Erythroblast (primary cell): ENCODE measurements around the gene SH2D3C.

Source experiments
- DNase-seq, 2 experiments: peaks; one replicate each; lab custom pipeline; 2025; lab: John Stamatoyannopoulos, UW
- GATA1 ChIP-seq: IDR thresholded peaks from 2 replicates; pipeline ENCODE4 v1.6.1; 2011; ENCODE audit warnings: low read depth, mild to moderate bottlenecking, control low read depth, low read length, moderate library complexity
- POLR2A ChIP-seq: IDR thresholded peaks from 2 replicates; pipeline ENCODE4 v1.6.1; 2011; ENCODE audit warnings: mild to moderate bottlenecking, low read length

The SH2D3C gene

DNA sequence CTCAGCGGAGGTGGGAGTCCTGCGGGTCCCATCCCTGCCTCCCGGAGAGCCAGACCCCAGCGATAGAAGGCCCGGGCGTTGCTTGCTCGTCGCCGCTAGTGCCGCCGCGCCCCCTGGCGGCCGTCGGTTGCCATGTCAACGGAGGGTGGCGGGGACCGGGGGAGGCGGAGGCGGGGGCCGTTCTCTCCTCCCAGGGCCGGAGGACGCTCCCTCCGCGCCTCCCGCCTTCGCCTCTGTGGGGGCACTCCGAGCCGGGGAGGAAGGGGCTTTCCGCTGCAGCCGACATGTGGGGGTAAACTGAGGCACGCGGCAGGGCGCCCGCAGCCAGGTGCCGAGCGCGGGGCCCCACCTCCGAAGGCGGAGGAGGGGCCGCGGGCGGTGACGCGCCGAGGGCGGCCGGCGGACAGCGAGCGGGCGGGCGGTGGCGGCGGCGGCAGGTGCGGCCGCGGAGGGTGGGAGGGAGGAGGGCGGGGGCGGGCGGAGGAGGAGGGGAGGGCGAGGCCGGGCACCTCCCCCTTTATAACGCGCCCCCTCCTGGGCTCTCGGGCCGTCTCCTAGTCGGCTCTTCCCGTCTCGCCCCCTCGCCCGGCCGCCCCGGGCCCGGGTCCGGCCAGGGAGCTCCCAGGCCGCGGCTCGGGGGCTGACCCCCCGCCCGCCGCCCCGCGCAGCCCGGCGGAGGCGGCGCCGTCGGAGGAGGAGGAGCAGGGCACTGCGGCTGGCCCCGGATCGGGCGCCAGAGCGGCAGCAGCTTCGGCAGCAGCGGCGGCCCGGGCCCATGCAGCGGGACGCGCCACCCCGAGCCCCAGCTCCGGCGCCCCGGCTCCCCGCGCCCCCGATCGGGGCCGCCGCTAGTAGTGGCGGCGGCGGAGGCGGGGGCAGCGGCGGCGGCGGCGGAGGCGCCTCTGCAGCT is 6.8 kb upstream of the SH2D3C start:
- peak; percentile 90 to 94 for DNase-seq
- TF ChIP-seq POLR2A: peak; percentile 21
- no peak for TF ChIP-seq GATA1

DNA sequence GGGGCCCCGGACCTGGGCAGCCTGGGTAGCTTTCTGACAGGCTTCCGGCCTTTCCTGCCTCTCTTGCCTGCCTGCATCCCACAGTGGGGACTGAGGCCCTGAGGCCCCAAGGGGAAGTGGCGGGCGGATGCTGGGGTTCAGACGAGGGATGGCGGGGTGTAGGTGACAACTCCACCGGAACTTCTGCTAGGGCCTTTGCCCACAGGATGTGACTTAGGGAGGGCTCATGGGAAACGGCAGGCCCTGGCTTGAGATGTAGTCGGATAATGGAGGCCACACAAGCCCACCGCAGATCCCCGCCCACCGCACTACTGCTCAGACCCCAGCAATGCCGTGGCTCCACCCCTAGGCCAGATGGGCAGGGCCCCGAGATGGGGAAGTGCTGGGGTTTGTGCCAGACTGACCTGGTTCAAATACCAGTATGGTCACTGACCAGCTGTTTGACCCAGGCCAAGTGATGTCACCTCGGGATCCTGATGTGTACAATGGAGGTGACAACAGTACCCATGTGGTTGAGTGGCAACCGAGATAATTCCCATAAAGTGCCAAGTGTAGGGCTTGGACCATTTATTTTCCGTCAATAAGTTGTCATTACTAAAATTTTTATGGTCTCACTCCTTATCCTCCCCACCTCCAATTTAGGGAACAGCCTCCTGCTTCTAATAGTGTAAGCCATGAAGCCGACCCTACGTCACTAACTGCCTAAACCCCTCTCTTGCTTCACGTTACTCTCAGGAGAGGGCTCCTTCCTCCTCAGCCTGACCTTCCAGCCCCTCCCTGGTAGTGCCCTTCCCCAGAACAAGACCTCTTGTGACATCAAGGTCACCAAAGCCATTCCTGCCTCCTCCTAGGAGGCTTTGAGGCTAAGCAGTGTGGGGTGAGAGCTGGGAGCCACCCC is 4.9 kb upstream of the SH2D3C start:
- DNase-seq: peak; percentile 31 to 43
- no peak for TF ChIP-seq GATA1
- no peak for TF ChIP-seq POLR2A

- TF ChIP-seq GATA1: no peak
- no peak for DNase-seq
Measured at GRCh38 chr9:127781806-127782205, 3.3 kb upstream of the SH2D3C start.

DNA sequence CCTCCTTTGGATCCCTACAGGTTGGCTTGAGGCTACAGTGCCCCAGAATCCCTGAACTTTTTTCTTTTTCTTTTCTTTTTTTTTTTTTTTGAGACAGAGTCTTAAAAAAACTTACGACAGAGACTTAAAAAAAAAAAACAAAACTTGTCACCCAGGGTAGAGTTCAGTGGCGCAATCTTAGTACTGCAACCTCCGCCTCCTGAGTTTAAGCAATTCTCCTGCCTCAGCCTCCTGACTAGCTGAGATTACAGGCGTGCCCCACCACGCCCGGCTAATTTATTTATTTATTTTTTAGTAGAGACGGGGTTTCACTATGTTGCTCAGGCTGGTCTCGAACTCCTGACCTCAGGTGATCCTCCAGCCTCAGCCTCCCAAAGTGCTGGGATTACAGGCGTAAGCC is 2.4 kb upstream of the SH2D3C start:
- DNase-seq: peak in 1 of 2 experiments; percentile 40

DNA sequence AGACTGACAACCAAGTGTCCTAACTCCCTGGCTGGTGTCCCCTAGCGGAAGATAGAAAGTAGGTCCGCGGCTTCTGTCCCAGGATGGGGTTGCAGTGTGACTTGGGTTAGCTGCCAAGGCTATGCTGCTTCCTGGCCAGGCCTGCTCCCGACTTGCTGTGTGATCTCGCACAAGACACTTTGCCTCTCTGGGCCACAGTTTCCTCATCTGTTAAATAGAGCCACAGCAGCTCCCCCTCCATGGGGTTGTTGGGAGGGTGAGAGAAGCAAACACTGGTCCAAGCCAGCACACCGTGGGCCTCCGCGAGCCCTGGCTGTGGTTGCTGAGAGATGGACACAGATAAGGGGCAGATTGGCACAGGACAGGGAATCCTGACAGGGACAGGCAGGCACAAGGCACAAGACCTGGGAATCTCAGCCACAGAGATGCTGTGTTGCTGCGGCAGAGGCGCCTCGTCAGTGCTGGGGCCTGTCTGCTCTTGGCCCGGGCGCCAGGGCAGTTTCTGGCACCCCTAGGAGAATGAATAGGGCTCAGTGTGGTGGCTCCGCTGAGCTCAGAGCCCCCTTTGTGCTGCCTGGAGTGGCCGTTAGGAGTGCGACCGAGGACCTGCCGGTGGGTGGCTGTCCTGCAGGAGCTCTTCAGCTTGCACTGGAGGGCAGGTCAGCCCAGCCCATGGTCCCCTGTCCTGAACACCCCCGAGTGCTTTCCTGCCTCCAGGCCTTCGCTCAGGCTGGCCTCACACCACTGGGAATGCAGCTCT is 1.8 kb upstream of the SH2D3C start:
- no peak for DNase-seq
- no peak for TF ChIP-seq POLR2A
- TF ChIP-seq GATA1: no peak

GRCh38 chr9:127779136-127779981 is 893 bp upstream of the SH2D3C start:
- peak; percentile 28 to 79 for DNase-seq
- TF ChIP-seq POLR2A: no peak
- TF ChIP-seq GATA1: no peak

- no peak for DNase-seq
- TF ChIP-seq GATA1: no peak
- TF ChIP-seq POLR2A: no peak
Measured at GRCh38 chr9:127777368-127777980, 992 bp downstream of the SH2D3C start.

DNA sequence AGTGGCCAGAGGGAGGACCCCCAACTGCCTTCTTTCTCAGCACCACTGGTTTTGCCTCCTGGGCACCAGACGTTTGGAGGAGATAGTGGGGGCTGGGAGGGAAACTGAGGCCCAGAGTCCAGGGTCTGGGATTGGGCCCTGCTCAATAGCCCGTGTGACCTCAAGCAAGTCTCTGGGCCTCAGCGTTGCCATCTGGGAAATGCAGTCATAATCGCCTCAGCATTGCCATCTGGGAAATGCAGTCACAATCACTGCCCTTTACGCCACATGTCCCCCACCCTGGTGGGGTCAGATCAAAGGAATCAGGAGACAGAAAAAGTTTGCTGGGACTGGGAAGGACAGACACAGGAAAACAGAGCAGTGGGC is 1.6 kb downstream of the SH2D3C start:
- DNase-seq: no peak
- no peak for TF ChIP-seq POLR2A
- TF ChIP-seq GATA1: no peak

DNA sequence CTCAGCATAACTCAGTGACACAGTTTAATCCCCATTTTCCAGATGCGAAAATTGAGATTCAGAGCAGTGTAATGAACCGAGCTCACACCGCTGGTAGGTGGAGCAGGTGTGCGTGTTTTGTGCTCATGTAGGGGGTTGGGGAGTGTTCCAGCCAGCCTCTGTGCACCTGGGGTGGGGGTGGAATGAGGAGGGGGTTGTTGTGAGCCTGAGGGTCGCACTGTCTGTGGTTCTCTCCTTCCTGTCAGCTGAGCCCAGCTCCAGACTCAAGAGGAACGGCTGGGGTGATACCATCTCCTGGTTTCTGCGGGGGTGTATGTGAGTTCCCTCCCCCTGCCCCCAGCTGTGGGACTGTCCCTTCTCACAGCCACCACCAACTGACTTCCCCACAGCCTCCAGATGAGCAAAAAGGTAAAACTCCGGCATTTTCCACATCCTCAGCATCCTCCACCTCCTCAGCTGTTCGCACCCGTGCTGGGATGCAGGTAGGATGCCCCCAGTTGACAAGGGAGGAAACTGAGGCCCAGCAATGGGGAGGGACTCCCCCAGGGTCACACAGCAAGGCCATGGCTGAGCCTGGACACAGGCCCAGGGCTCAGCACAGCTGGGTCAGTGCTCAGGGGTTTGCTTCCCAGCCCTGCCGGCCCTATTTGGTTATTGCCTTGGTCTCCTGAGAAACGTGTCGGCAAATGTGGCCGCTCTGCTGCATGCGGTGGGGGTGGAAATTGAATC is 2.1 kb downstream of the SH2D3C start:
- no peak for TF ChIP-seq GATA1
- no peak for TF ChIP-seq POLR2A
- peak; percentile 76 to 84 for DNase-seq

GRCh38 chr9:127773981-127774380 is 4.5 kb downstream of the SH2D3C start:
- TF ChIP-seq GATA1 (no peak), POLR2A (no peak)
- no peak for DNase-seq

DNA sequence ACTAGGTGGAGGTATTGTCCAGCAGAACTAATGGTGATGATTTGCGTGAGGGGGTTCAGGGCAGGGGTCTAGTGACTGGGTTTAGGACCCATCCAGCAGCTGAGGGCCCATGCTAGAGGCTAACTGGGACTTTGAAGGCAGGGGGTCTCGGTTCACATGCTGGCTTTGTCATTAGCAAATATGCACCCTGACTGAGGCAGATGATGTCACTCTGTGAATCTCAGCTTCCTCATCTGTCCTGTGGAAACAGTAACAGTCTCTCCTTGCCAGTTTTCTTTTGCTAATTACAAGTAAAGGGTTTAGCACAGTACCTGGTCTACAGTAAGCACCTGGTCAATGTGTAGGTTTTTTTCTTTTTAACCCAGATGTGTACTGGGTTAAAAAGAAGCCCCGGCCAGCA is 5.2 kb downstream of the SH2D3C start:
- TF ChIP-seq GATA1 (no peak), POLR2A (no peak)
- DNase-seq: no peak

DNA sequence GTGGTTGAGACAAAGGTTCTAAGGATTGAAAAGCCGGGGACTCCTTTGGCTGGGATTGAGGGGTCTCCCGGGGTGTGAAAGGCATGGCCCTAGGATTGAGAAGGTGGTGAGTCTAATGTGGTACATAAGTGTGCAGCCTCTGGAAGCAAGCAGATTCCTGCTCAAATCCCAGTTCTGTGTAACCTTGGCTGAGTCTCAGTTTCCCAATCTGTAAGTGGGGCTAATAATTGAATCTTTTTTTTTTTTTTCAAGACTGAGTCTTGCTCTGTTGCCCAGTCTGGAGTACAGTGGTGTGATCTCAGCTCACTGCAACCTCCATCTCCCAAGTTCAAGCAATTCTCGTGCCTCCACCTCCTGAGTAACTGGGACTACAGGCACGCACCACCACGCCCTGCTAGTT is 5.9 kb downstream of the SH2D3C start:
- TF ChIP-seq GATA1 (no peak), POLR2A (no peak)
- no peak for DNase-seq
